Measurements from ENCODE around the gene OMA1. TPM values are rescaled to one million over a fixed set of nuclear protein-coding genes. Genes with fewer than 3 reads are reported as not detected.

OMA1 gene
- total RNA-seq, 1 donor from 2014 or later: 5.9 TPM

- Mint-ChIP-seq H3K4me1 (ENCODE audit: low read depth, unreplicated experiment) (peaks cover 4% of the 10 kb centered on the region), H3K9me3 (ENCODE audit: unreplicated experiment) (peaks cover 2% of the 10 kb centered on the region), H3K36me3 (ENCODE audit: unreplicated experiment) (no peaks in the 10 kb centered on the region), H3K4me3 (ENCODE audit: unreplicated experiment) (no peak overlapping the region), H3K27ac (ENCODE audit: unreplicated experiment) (no peak overlapping the region), H3K27me3 (ENCODE audit: unreplicated experiment) (no peaks in the 10 kb centered on the region)
- DNase-seq: no peak
- TF ChIP-seq CTCF (IDR thresholded peaks at IDR 0.05; ENCODE audit: partially characterized antibody, unreplicated experiment): no peak
Observed at GRCh38 chr1:58440696-58441095, 105.8 kb downstream of the OMA1 start.

DNA sequence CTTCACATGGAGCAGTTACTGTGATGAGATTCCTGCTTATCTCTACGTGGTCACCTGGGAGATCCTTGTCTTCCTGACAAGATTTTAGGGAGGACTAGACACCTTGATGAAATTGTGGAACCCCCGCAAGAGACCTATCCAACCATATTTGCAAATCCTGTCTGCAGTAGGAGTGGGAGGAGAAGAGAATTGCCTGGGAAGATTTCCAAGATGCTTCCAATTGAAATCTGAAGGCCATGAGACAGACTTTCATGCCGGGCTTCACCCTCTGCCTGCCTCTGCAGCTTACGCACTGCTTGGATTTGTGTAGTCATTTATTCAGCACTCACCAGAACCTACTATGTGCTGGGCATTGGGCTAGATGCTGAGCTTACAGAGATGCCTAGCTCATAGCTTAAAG lies 106.6 kb downstream of the OMA1 start:
- no peak for DNase-seq
- Mint-ChIP-seq H3K4me1 (ENCODE audit: low read depth, unreplicated experiment) (peaks cover 4% of the 10 kb centered on the region), H3K36me3 (ENCODE audit: unreplicated experiment) (no peaks in the 10 kb centered on the region), H3K27ac (ENCODE audit: unreplicated experiment) (no peak overlapping the region), H3K9me3 (ENCODE audit: unreplicated experiment) (peaks cover 2% of the 10 kb centered on the region), H3K4me3 (ENCODE audit: unreplicated experiment) (no peak overlapping the region), H3K27me3 (ENCODE audit: unreplicated experiment) (no peaks in the 10 kb centered on the region)
- no peak for TF ChIP-seq CTCF (IDR thresholded peaks at IDR 0.05; ENCODE audit: partially characterized antibody, unreplicated experiment)

GRCh38 chr1:58438468-58438867 lies 108.1 kb downstream of the OMA1 start:
- TF ChIP-seq CTCF (IDR thresholded peaks at IDR 0.05; ENCODE audit: partially characterized antibody, unreplicated experiment): no peak
- H3K27me3 Mint-ChIP-seq (ENCODE audit: unreplicated experiment): no peaks in the 10 kb centered on the region
- peaks cover 4% of the 10 kb centered on the region for H3K4me1 Mint-ChIP-seq (ENCODE audit: low read depth, unreplicated experiment)
- no peak overlapping the region for H3K27ac Mint-ChIP-seq (ENCODE audit: unreplicated experiment)
- no peaks in the 10 kb centered on the region for H3K36me3 Mint-ChIP-seq (ENCODE audit: unreplicated experiment)
- no peak overlapping the region for H3K4me3 Mint-ChIP-seq (ENCODE audit: unreplicated experiment)
- DNase-seq: no peak
- H3K9me3 Mint-ChIP-seq (ENCODE audit: unreplicated experiment): peaks cover 2% of the 10 kb centered on the region

- no peak for TF ChIP-seq CTCF (IDR thresholded peaks at IDR 0.05; ENCODE audit: partially characterized antibody, unreplicated experiment)
- Mint-ChIP-seq H3K27ac (ENCODE audit: unreplicated experiment) (no peak overlapping the region), H3K4me3 (ENCODE audit: unreplicated experiment) (no peak overlapping the region), H3K9me3 (ENCODE audit: unreplicated experiment) (peaks cover 2% of the 10 kb centered on the region), H3K36me3 (ENCODE audit: unreplicated experiment) (no peaks in the 10 kb centered on the region), H3K4me1 (ENCODE audit: low read depth, unreplicated experiment) (peaks cover 4% of the 10 kb centered on the region), H3K27me3 (ENCODE audit: unreplicated experiment) (no peaks in the 10 kb centered on the region)
- no peak for DNase-seq
Observed at GRCh38 chr1:58437623-58438022, 108.9 kb downstream of the OMA1 start.

DNA sequence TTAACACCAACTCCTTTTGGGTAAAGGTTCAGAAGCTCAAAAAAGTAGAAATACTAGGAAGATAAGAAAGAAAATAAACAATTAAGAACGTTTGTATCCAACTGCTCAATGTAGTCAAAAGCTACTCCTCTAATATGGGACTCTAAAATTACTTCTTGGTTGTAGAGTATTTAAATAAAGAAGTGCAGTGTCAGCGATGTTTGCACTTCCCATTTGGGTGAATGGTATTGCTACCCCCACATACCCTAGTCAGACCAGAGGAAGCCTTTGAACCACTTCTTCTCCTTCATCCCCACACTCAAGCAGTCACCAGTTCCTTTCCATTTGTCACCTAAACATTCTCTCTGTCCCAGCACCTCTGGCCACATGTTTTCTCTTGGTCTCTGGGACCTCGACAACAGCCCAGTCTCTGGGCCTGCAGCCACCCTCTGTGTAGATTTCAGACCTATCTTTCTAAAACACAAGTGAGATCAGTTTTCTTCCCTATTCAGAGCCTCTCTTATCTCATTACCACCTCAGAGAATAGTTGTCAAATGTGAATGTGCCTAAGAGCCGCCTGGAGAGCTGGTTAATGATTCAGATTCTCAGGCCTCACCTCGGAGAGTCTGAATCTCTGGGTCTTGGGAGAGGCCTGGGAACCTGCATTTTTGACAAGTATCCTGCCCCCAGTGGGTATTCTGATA lies 109.8 kb downstream of the OMA1 start:
- Mint-ChIP-seq H3K27ac (ENCODE audit: unreplicated experiment) (no peak overlapping the region), H3K4me3 (ENCODE audit: unreplicated experiment) (no peak overlapping the region), H3K9me3 (ENCODE audit: unreplicated experiment) (peaks cover 2% of the 10 kb centered on the region), H3K27me3 (ENCODE audit: unreplicated experiment) (no peaks in the 10 kb centered on the region), H3K36me3 (ENCODE audit: unreplicated experiment) (no peaks in the 10 kb centered on the region), H3K4me1 (ENCODE audit: low read depth, unreplicated experiment) (peaks cover 4% of the 10 kb centered on the region)
- no peak for TF ChIP-seq CTCF (IDR thresholded peaks at IDR 0.05; ENCODE audit: partially characterized antibody, unreplicated experiment)
- DNase-seq: no peak
